GM19395 (cell line): ENCODE results near the gene GPR18.
A peak's percentile ranks its signal among the peaks of the same experiment; 100 is the strongest.
"Not testable (repeated sequence)": the region's sequence is repeated elsewhere in the genome, so short reads cannot be mapped to it uniquely, and the experiment has no call there.

Experiments used
- ATAC-seq: cut with Tn5 transposase; IDR thresholded peaks from one replicate; pipeline ENCODE4 v1.9.1; 2021; ENCODE audit warnings: mild to moderate bottlenecking, moderate library complexity; ENCODE audit not compliant: unreplicated experiment

GPR18 gene

GRCh38 chr13:99268822-99269221 lies 10.6 kb upstream of the GPR18 start:
- no peak for ATAC-seq

- ATAC-seq, result no peak
These were observed 9.7 kb upstream of the GPR18 start for GRCh38 chr13:99267927-99268326.

- no peak for ATAC-seq
These were observed 8.6 kb upstream of the GPR18 start for GRCh38 chr13:99266827-99267226.

GRCh38 chr13:99265821-99266426 lies 7.7 kb upstream of the GPR18 start:
- ATAC-seq, result peak; percentile 50

- no peak for ATAC-seq
These were observed 7.1 kb upstream of the GPR18 start for GRCh38 chr13:99265162-99265800.

- ATAC-seq, result no peak
These were observed 5.9 kb upstream of the GPR18 start for GRCh38 chr13:99264051-99264450.

- ATAC-seq, result no peak
These were observed 5.1 kb upstream of the GPR18 start for GRCh38 chr13:99263126-99263785.

GRCh38 chr13:99261059-99261458 lies 2.9 kb upstream of the GPR18 start:
- ATAC-seq, result no peak

- ATAC-seq, result no peak
These were observed 2.0 kb upstream of the GPR18 start for GRCh38 chr13:99260216-99260615.

- peak; percentile 67 for ATAC-seq
These were observed 767 bp upstream of the GPR18 start for GRCh38 chr13:99258946-99259345.

- ATAC-seq, result no peak
These were observed 888 bp downstream of the GPR18 start for GRCh38 chr13:99257291-99257690.

- ATAC-seq, result peak; percentile 17
These were observed 1.5 kb downstream of the GPR18 start for GRCh38 chr13:99256709-99257108.

GRCh38 chr13:99256283-99256682 lies 1.9 kb downstream of the GPR18 start:
- peak; percentile 40 for ATAC-seq

GRCh38 chr13:99255271-99255670 lies 2.9 kb downstream of the GPR18 start:
- no peak for ATAC-seq

- no peak for ATAC-seq
These were observed 3.3 kb downstream of the GPR18 start for GRCh38 chr13:99254830-99255229.

GRCh38 chr13:99251921-99252320 lies 6.3 kb downstream of the GPR18 start:
- no peak for ATAC-seq

GRCh38 chr13:99250982-99251825 lies 7.0 kb downstream of the GPR18 start:
- ATAC-seq, result peak; percentile 50

GRCh38 chr13:99249606-99250005 lies 8.6 kb downstream of the GPR18 start:
- not testable (repeated sequence) for ATAC-seq

- not testable (repeated sequence) for ATAC-seq
These were observed 9.0 kb downstream of the GPR18 start for GRCh38 chr13:99249178-99249577.

- ATAC-seq, result no peak
These were observed 12.1 kb downstream of the GPR18 start for GRCh38 chr13:99246100-99246499.

- ATAC-seq, result peak; percentile 81
These were observed 20.1 kb downstream of the GPR18 start for GRCh38 chr13:99237981-99238662.
